ENCODE measurements around the gene MBD3L5.
"Not testable (repeated sequence)": the region's sequence is repeated elsewhere in the genome, so short reads cannot be mapped to it uniquely, and the experiment has no call there.

The MBD3L5 gene

GRCh38 chr19:7007859-7008258, 22.5 kb upstream of the MBD3L5 start:
- H3K27me3 ChIP-seq (ENCODE audit: control insufficient read depth, insufficient read depth, low read length) = no peaks in the 10 kb centered on the region
- H3K4me3 ChIP-seq (ENCODE audit: low read depth, low read length) = no peak overlapping the region

GRCh38 chr19:7010722-7011593, 19.4 kb upstream of the MBD3L5 start:
- Histone ChIP-seq H3K27me3 (ENCODE audit: control insufficient read depth, insufficient read depth, low read length) (no peaks in the 10 kb centered on the region), H3K9ac (ENCODE audit: low read depth, low read length) (no peak overlapping the region), H3K4me1 (ENCODE audit: control insufficient read depth, insufficient read depth, low read length) (no peaks in the 10 kb centered on the region), H3K4me3 (ENCODE audit: low read depth, low read length) (no peak overlapping the region), H3K9me3 (ENCODE audit: control insufficient read depth, insufficient read depth, low read length) (peaks cover 2% of the 10 kb centered on the region), H3K36me3 (ENCODE audit: control insufficient read depth, insufficient read depth, low read length) (no peaks in the 10 kb centered on the region)

More at GRCh38 chr19:7007859-7008258, 22.5 kb upstream of the MBD3L5 start:
- no peak overlapping the region for H3K9ac ChIP-seq (ENCODE audit: low read depth, low read length)
- peaks cover 4% of the 10 kb centered on the region for H3K9me3 ChIP-seq (ENCODE audit: control insufficient read depth, insufficient read depth, low read length)
- no peaks in the 10 kb centered on the region for H3K4me1 ChIP-seq (ENCODE audit: control insufficient read depth, insufficient read depth, low read length)
- H3K36me3 ChIP-seq (ENCODE audit: control insufficient read depth, insufficient read depth, low read length) = no peaks in the 10 kb centered on the region

GRCh38 chr19:7013678-7014077, 16.7 kb upstream of the MBD3L5 start:
- Histone ChIP-seq H3K9ac (ENCODE audit: low read depth, low read length) (no peak overlapping the region), H3K27me3 (ENCODE audit: control insufficient read depth, insufficient read depth, low read length) (no peaks in the 10 kb centered on the region), H3K9me3 (ENCODE audit: control insufficient read depth, insufficient read depth, low read length) (peaks cover 2% of the 10 kb centered on the region)

GRCh38 chr19:7018828-7019227, 11.6 kb upstream of the MBD3L5 start:
- no peak overlapping the region for H3K9ac ChIP-seq (ENCODE audit: low read depth, low read length)
- no peak overlapping the region for H3K4me3 ChIP-seq (ENCODE audit: low read depth, low read length)
- H3K4me1 ChIP-seq (ENCODE audit: control insufficient read depth, insufficient read depth, low read length) = no peaks in the 10 kb centered on the region
- H3K27me3 ChIP-seq (ENCODE audit: control insufficient read depth, insufficient read depth, low read length) = no peaks in the 10 kb centered on the region
- H3K9me3 ChIP-seq (ENCODE audit: control insufficient read depth, insufficient read depth, low read length) = no peaks in the 10 kb centered on the region
- no peaks in the 10 kb centered on the region for H3K36me3 ChIP-seq (ENCODE audit: control insufficient read depth, insufficient read depth, low read length)

More at GRCh38 chr19:7013678-7014077, 16.7 kb upstream of the MBD3L5 start:
- Histone ChIP-seq H3K4me3 (ENCODE audit: low read depth, low read length) (no peak overlapping the region), H3K36me3 (ENCODE audit: control insufficient read depth, insufficient read depth, low read length) (no peaks in the 10 kb centered on the region), H3K4me1 (ENCODE audit: control insufficient read depth, insufficient read depth, low read length) (no peaks in the 10 kb centered on the region)

GRCh38 chr19:7021331-7021730, 9.0 kb upstream of the MBD3L5 start, which contains the start of gene MBD3L2B:
Gene MBD3L2B, minus strand, starts transcription at chr19:7021431. Its CDS starts 34 bp downstream, at chr19:7021397.
- not testable (repeated sequence) for H3K9me3 ChIP-seq (ENCODE audit: control insufficient read depth, insufficient read depth, low read length); H3K36me3 ChIP-seq (ENCODE audit: control insufficient read depth, insufficient read depth, low read length); H3K9ac ChIP-seq (ENCODE audit: low read depth, low read length); H3K4me3 ChIP-seq (ENCODE audit: low read depth, low read length); H3K4me1 ChIP-seq (ENCODE audit: control insufficient read depth, insufficient read depth, low read length); H3K27me3 ChIP-seq (ENCODE audit: control insufficient read depth, insufficient read depth, low read length)

GRCh38 chr19:7028790-7029189, 1.6 kb upstream of the MBD3L5 start:
- not testable (repeated sequence) for H3K27me3 ChIP-seq (ENCODE audit: control insufficient read depth, insufficient read depth, low read length); H3K9me3 ChIP-seq (ENCODE audit: control insufficient read depth, insufficient read depth, low read length); H3K36me3 ChIP-seq (ENCODE audit: control insufficient read depth, insufficient read depth, low read length); H3K4me1 ChIP-seq (ENCODE audit: control insufficient read depth, insufficient read depth, low read length); H3K9ac ChIP-seq (ENCODE audit: low read depth, low read length); H3K4me3 ChIP-seq (ENCODE audit: low read depth, low read length)

- H3K27me3 ChIP-seq (ENCODE audit: control insufficient read depth, insufficient read depth, low read length); H3K36me3 ChIP-seq (ENCODE audit: control insufficient read depth, insufficient read depth, low read length); H3K4me3 ChIP-seq (ENCODE audit: low read depth, low read length): not testable (repeated sequence)
Observed at GRCh38 chr19:7040079-7040478, 9.7 kb downstream of the MBD3L5 start, which contains the start of gene MBD3L4. Gene MBD3L4, minus strand, starts transcription at chr19:7040179. Its CDS starts 35 bp downstream, at chr19:7040144.

GRCh38 chr19:7041563-7041962, 11.2 kb downstream of the MBD3L5 start:
- not testable (repeated sequence) for H3K4me3 ChIP-seq (ENCODE audit: low read depth, low read length); H3K27me3 ChIP-seq (ENCODE audit: control insufficient read depth, insufficient read depth, low read length); H3K9ac ChIP-seq (ENCODE audit: low read depth, low read length); H3K4me1 ChIP-seq (ENCODE audit: control insufficient read depth, insufficient read depth, low read length); H3K36me3 ChIP-seq (ENCODE audit: control insufficient read depth, insufficient read depth, low read length); H3K9me3 ChIP-seq (ENCODE audit: control insufficient read depth, insufficient read depth, low read length)

More at GRCh38 chr19:7040079-7040478, 9.7 kb downstream of the MBD3L5 start, which contains the start of gene MBD3L4:
- H3K4me1 ChIP-seq (ENCODE audit: control insufficient read depth, insufficient read depth, low read length); H3K9ac ChIP-seq (ENCODE audit: low read depth, low read length); H3K9me3 ChIP-seq (ENCODE audit: control insufficient read depth, insufficient read depth, low read length): not testable (repeated sequence)

- H3K9ac ChIP-seq (ENCODE audit: low read depth, low read length); H3K27me3 ChIP-seq (ENCODE audit: control insufficient read depth, insufficient read depth, low read length): not testable (repeated sequence)
Observed at GRCh38 chr19:7049021-7049420, 18.6 kb downstream of the MBD3L5 start, which contains the start of gene MBD3L2. Gene MBD3L2, plus strand, starts transcription at chr19:7049321. Its CDS starts 53 bp downstream, at chr19:7049374.

GRCh38 chr19:7051421-7051820, 21.0 kb downstream of the MBD3L5 start:
- not testable (repeated sequence) for H3K4me3 ChIP-seq (ENCODE audit: low read depth, low read length); H3K9me3 ChIP-seq (ENCODE audit: control insufficient read depth, insufficient read depth, low read length); H3K4me1 ChIP-seq (ENCODE audit: control insufficient read depth, insufficient read depth, low read length); H3K27me3 ChIP-seq (ENCODE audit: control insufficient read depth, insufficient read depth, low read length); H3K9ac ChIP-seq (ENCODE audit: low read depth, low read length); H3K36me3 ChIP-seq (ENCODE audit: control insufficient read depth, insufficient read depth, low read length)

More at GRCh38 chr19:7049021-7049420, 18.6 kb downstream of the MBD3L5 start, which contains the start of gene MBD3L2:
- not testable (repeated sequence) for H3K4me1 ChIP-seq (ENCODE audit: control insufficient read depth, insufficient read depth, low read length); H3K9me3 ChIP-seq (ENCODE audit: control insufficient read depth, insufficient read depth, low read length); H3K36me3 ChIP-seq (ENCODE audit: control insufficient read depth, insufficient read depth, low read length); H3K4me3 ChIP-seq (ENCODE audit: low read depth, low read length)

- not testable (repeated sequence) for H3K9me3 ChIP-seq (ENCODE audit: control insufficient read depth, insufficient read depth, low read length); H3K4me1 ChIP-seq (ENCODE audit: control insufficient read depth, insufficient read depth, low read length); H3K36me3 ChIP-seq (ENCODE audit: control insufficient read depth, insufficient read depth, low read length); H3K9ac ChIP-seq (ENCODE audit: low read depth, low read length); H3K27me3 ChIP-seq (ENCODE audit: control insufficient read depth, insufficient read depth, low read length); H3K4me3 ChIP-seq (ENCODE audit: low read depth, low read length)
Observed at GRCh38 chr19:7052896-7053295, 22.5 kb downstream of the MBD3L5 start.
